H9 (cell line): ENCODE results near the gene LYPD6. TPM values are rescaled to one million over a fixed set of nuclear protein-coding genes. Genes with fewer than 3 reads are reported as not detected.

Experiments
- DNase-seq: peaks from one replicate; pipeline ENCODE4 v3.0.0-alpha.2; 2017
- H2AFZ ChIP-seq: one replicate; pipeline ENCODE4 v1.6.1; 2013; ENCODE audit warnings: mild to moderate bottlenecking, low read length, control low read depth, moderate library complexity
- H2AK5ac ChIP-seq: 2 replicates; pipeline ENCODE4 v1.6.1; 2013; ENCODE audit warnings: low read length, control low read depth, mixed read lengths; ENCODE audit not compliant: insufficient read length
- H2BK120ac ChIP-seq: one replicate; pipeline ENCODE4 v1.6.1; 2013; ENCODE audit warnings: low read depth, mild to moderate bottlenecking, low read length, control low read depth, inconsistent platforms; ENCODE audit not compliant: poor library complexity, severe bottlenecking
- H2BK12ac ChIP-seq: 2 replicates; pipeline ENCODE4 v1.6.1; 2013; ENCODE audit warnings: low read length, control low read depth, mixed read lengths, low read depth; ENCODE audit not compliant: insufficient read length
- H2BK15ac ChIP-seq: 2 replicates; pipeline ENCODE4 v1.6.1; 2013; ENCODE audit warnings: low read depth, low read length, control low read depth
- H2BK20ac ChIP-seq: one replicate; pipeline ENCODE4 v1.6.1; 2013; ENCODE audit warnings: low read depth, mild to moderate bottlenecking, low read length, control low read depth, inconsistent platforms; ENCODE audit not compliant: poor library complexity, severe bottlenecking
- H2BK5ac ChIP-seq: 2 replicates; pipeline ENCODE4 v1.6.1; 2013; ENCODE audit warnings: low read length, control low read depth, mixed read lengths; ENCODE audit not compliant: insufficient read length
- H3K14ac ChIP-seq: 2 replicates; pipeline ENCODE4 v1.6.1; 2013; ENCODE audit warnings: low read length, control low read depth; ENCODE audit not compliant: insufficient read depth
- H3K18ac ChIP-seq: 2 replicates; pipeline ENCODE4 v1.6.1; 2013; ENCODE audit warnings: low read depth, mild to moderate bottlenecking, mixed read lengths, low read length, control low read depth; ENCODE audit not compliant: insufficient read length
- H3K23ac ChIP-seq: 2 replicates; pipeline ENCODE4 v1.6.1; 2013; ENCODE audit warnings: low read length, control low read depth, mixed read lengths, low read depth; ENCODE audit not compliant: insufficient read length
- H3K23me2 ChIP-seq: 2 replicates; pipeline ENCODE4 v1.6.1; 2013; ENCODE audit warnings: low read depth, mild to moderate bottlenecking, mixed read lengths, low read length, control low read depth; ENCODE audit not compliant: insufficient read length, poor library complexity, severe bottlenecking
- H3K27ac ChIP-seq: 2 replicates; pipeline ENCODE4 v1.5.1; 2013; ENCODE audit warnings: low read length, control low read depth, mixed read lengths, low read depth; ENCODE audit not compliant: insufficient read length
- H3K27me3 ChIP-seq: 2 replicates; pipeline ENCODE4 v1.6.1; 2013; ENCODE audit warnings: low read length, control low read depth, inconsistent platforms; ENCODE audit not compliant: insufficient read depth
- H3K4ac ChIP-seq: 2 replicates; pipeline ENCODE4 v1.6.1; 2013; ENCODE audit warnings: low read depth, mild to moderate bottlenecking, control low read depth, inconsistent platforms, low read length, moderate library complexity
- H3K4me1 ChIP-seq: 2 replicates; pipeline ENCODE4 v1.6.1; 2013; ENCODE audit warnings: low read length, control low read depth, inconsistent platforms; ENCODE audit not compliant: insufficient read depth
- H3K4me2 ChIP-seq: 2 replicates; pipeline ENCODE4 v1.6.1; 2013; ENCODE audit warnings: low read length, control low read depth, mixed read lengths; ENCODE audit not compliant: insufficient read length, insufficient read depth
- H3K56ac ChIP-seq: 2 replicates; pipeline ENCODE4 v1.6.1; 2013; ENCODE audit warnings: low read depth, mild to moderate bottlenecking, mixed read lengths, low read length, control low read depth; ENCODE audit not compliant: insufficient read length
- H3K79me1 ChIP-seq: 2 replicates; pipeline ENCODE4 v1.6.1; 2013; ENCODE audit warnings: low read depth, mild to moderate bottlenecking, moderate library complexity, low read length, control low read depth, inconsistent platforms; ENCODE audit not compliant: insufficient read depth, poor library complexity, severe bottlenecking
- H3K79me2 ChIP-seq: 2 replicates; pipeline ENCODE4 v1.6.1; 2013; ENCODE audit warnings: low read length, control low read depth, inconsistent platforms; ENCODE audit not compliant: insufficient read depth
- H3K9ac ChIP-seq: 2 replicates; pipeline ENCODE4 v1.6.1; 2013; ENCODE audit warnings: low read length, control low read depth, mixed read lengths; ENCODE audit not compliant: insufficient read length; ENCODE audit errors: extremely low read depth
- H3K9me3 ChIP-seq: one replicate; pipeline ENCODE4 v1.6.1; 2013; ENCODE audit warnings: low read depth, low read length, inconsistent platforms; ENCODE audit not compliant: control insufficient read depth
- H3T11ph ChIP-seq: one replicate; pipeline ENCODE4 v1.6.1; 2013; ENCODE audit warnings: mild to moderate bottlenecking, low read length, control low read depth, inconsistent platforms
- H4K20me1 ChIP-seq: one replicate; pipeline ENCODE4 v1.6.1; 2013; ENCODE audit not compliant: control insufficient read depth, insufficient read length, insufficient read depth
- H4K5ac ChIP-seq: 2 replicates; pipeline ENCODE4 v1.6.1; 2013; ENCODE audit warnings: low read depth, mild to moderate bottlenecking, mixed read lengths, low read length, control low read depth; ENCODE audit not compliant: insufficient read length
- H4K8ac ChIP-seq: replicated peaks from 2 replicates; pipeline ENCODE4 v1.6.1; 2013; ENCODE audit warnings: low read length, control low read depth, mixed read lengths, low read depth; ENCODE audit not compliant: insufficient read length
- H4K91ac ChIP-seq: 2 replicates; pipeline ENCODE4 v1.6.1; 2013; ENCODE audit warnings: low read depth, mild to moderate bottlenecking, moderate library complexity, mixed read lengths, low read length, control low read depth; ENCODE audit not compliant: insufficient read length
- H3K27ac Mint-ChIP-seq, 3 experiments: 2 replicates in 2 of 3; 3 replicates in 1 of 3; pipeline ENCODE4 v1.8.0; 2020 to 2021; ENCODE audit warnings: mixed read lengths in 3 of 3, mild to moderate bottlenecking in 1 of 3, moderate library complexity in 1 of 3
- H3K27me3 Mint-ChIP-seq: 2 replicates; pipeline ENCODE4 v1.8.0; 2021; ENCODE audit warnings: low read depth, mild to moderate bottlenecking, moderate library complexity, mixed read lengths
- H3K36me3 Mint-ChIP-seq, 3 experiments: 2 replicates in 2 of 3; 3 replicates in 1 of 3; pipeline ENCODE4 v1.8.0; 2020 to 2021; ENCODE audit warnings: low read depth in 3 of 3, mixed read lengths in 3 of 3; ENCODE audit not compliant: insufficient read depth in 1 of 3
- H3K4me1 Mint-ChIP-seq, 2 experiments: 2 replicates each; pipeline ENCODE4 v1.8.0; 2020; ENCODE audit warnings: mixed read lengths in 2 of 2
- H3K4me3 Mint-ChIP-seq, 2 experiments: 2 replicates in 1 of 2; 3 replicates in 1 of 2; pipeline ENCODE4 v1.8.0; 2020 to 2021; ENCODE audit warnings: mild to moderate bottlenecking in 2 of 2, mixed read lengths in 2 of 2, moderate library complexity in 1 of 2
- H3K9me3 Mint-ChIP-seq, 2 experiments: 2 replicates in 1 of 2; 3 replicates in 1 of 2; pipeline ENCODE4 v1.8.0; 2020; ENCODE audit warnings: mild to moderate bottlenecking in 2 of 2, mixed read lengths in 2 of 2, moderate library complexity in 1 of 2
- CTCF ChIP-seq: fragments of 200-600 bp; sonication (generic); conservative IDR thresholded peaks from 3 replicates; pipeline ENCODE4 v1.8.0; 2021; ENCODE audit warnings: antibody characterized with exemption, mild to moderate bottlenecking
- WGBS: extraction: QIAGEN DNeasy Blood & Tissue Kit; methylation state at CpG from one replicate; pipeline ENCODE4 v1.1.7; 2013; ENCODE audit warnings: missing lambda C conversion rate, low lambda C conversion rate, mixed read lengths; ENCODE audit not compliant: insufficient read length; ENCODE audit errors: extremely low coverage; 5-methylcytosine and 5-hydroxymethylcytosine counted together
- total RNA-seq: library from RNA; stranded (reverse); gene quantifications from 2 replicates; pipeline ENCODE4 v1.2.1, GENCODE V29; 2021

LYPD6 gene
- total RNA-seq, 1 experiment from 2014 or later = 3.0 TPM

- Histone ChIP-seq H3K9ac (no peak overlapping the region), H4K91ac (no peak overlapping the region), H3K27me3 (peaks cover 13% of the 10 kb centered on the region), H3K56ac (no peak overlapping the region), H3K23me2 (peaks cover 3% of the 10 kb centered on the region), H2BK120ac (no peak overlapping the region), H2BK15ac (no peak overlapping the region), H3K14ac (no peak overlapping the region), H4K20me1 (no peaks in the 10 kb centered on the region), H3K9me3 (no peaks in the 10 kb centered on the region), H3K4ac (no peak overlapping the region), H2AFZ (no peak overlapping the region), H2BK12ac (no peak overlapping the region), H2BK5ac (no peak overlapping the region), H2AK5ac (no peak overlapping the region), H4K5ac (no peak overlapping the region), H3K23ac (no peak overlapping the region), H3K79me1 (no peaks in the 10 kb centered on the region), H3K4me1 (no peaks in the 10 kb centered on the region; the same call in 1 of the 2 replicates), H3K79me2 (no peaks in the 10 kb centered on the region), H4K8ac (no peak overlapping the region), H2BK20ac (no peak overlapping the region), H3T11ph (no peak overlapping the region), H3K27ac (no peak overlapping the region), H3K4me2 (no peak overlapping the region), H3K18ac (no peak overlapping the region)
- Mint-ChIP-seq H3K4me1 (peaks cover 21 to 24% of the 10 kb centered on the region in 2 experiments), H3K27me3 (peaks cover 18% of the 10 kb centered on the region), H3K27ac (no peak overlapping the region; a peak in 1 of 7 replicates), H3K36me3 (peaks cover 0 to 2% (median 0%) of the 10 kb centered on the region in 3 experiments; a peak in 3 of 7 replicates), H3K9me3 (no peaks in the 10 kb centered on the region), H3K4me3 (no peak overlapping the region)
- WGBS = no CpG with 5 or more reads among the region's 3 CpGs
- no peak for DNase-seq
- TF ChIP-seq CTCF = no peak
These were observed 121.2 kb downstream of the LYPD6 start for GRCh38 chr2:149451417-149452165.
